BE2C (cell line): Measurements from ENCODE around the gene CFAP299.

Source experiments
- DNase-seq: peaks from one replicate; pipeline ENCODE4 v3.0.0-alpha.2; 2020
- H3K27me3 ChIP-seq: fragments of 250-450 bp; sonication (Bioruptor Pico); 2 replicates; pipeline ENCODE4 v1.5.1; 2020; ENCODE audit warnings: mild to moderate bottlenecking
- H3K36me3 ChIP-seq: fragments of 250-450 bp; sonication (Bioruptor Pico); 2 replicates; pipeline ENCODE4 v1.5.1; 2020; ENCODE audit warnings: mild to moderate bottlenecking
- H3K4me1 ChIP-seq: fragments of 250-450 bp; sonication (Bioruptor Pico); 2 replicates; pipeline ENCODE4 v1.5.1; 2020
- H3K4me3 ChIP-seq: 2 replicates; pipeline ENCODE4 v1.5.1; 2011; ENCODE audit warnings: low read depth, low read length
- H3K9me3 ChIP-seq: fragments of 250-450 bp; sonication (Bioruptor Pico); 2 replicates; pipeline ENCODE4 v1.5.1; 2020
- CTCF ChIP-seq: IDR thresholded peaks from 2 replicates; pipeline ENCODE4 v1.5.1; 2012; ENCODE audit warnings: mild to moderate bottlenecking, low read depth, low read length

Gene CFAP299

GRCh38 chr4:80610845-80611677 lies 275.5 kb downstream of the CFAP299 start:
- no peaks in the 10 kb centered on the region for H3K36me3 ChIP-seq
- no peaks in the 10 kb centered on the region for H3K4me1 ChIP-seq
- no peaks in the 10 kb centered on the region for H3K9me3 ChIP-seq
- H3K4me3 ChIP-seq: no peak overlapping the region
- no peak for TF ChIP-seq CTCF
- DNase-seq: no peak
- no peaks in the 10 kb centered on the region for H3K27me3 ChIP-seq

- no peak overlapping the region for H3K4me3 ChIP-seq
- no peaks in the 10 kb centered on the region for H3K27me3 ChIP-seq
- no peaks in the 10 kb centered on the region for H3K9me3 ChIP-seq
- TF ChIP-seq CTCF: no peak
- H3K4me1 ChIP-seq: no peaks in the 10 kb centered on the region
- no peaks in the 10 kb centered on the region for H3K36me3 ChIP-seq
- no peak for DNase-seq
These were observed 276.1 kb downstream of the CFAP299 start for GRCh38 chr4:80611678-80611979.

GRCh38 chr4:80613470-80613869 lies 277.9 kb downstream of the CFAP299 start:
- Histone ChIP-seq H3K4me3 (no peak overlapping the region), H3K9me3 (no peaks in the 10 kb centered on the region), H3K27me3 (no peaks in the 10 kb centered on the region), H3K36me3 (no peaks in the 10 kb centered on the region), H3K4me1 (no peaks in the 10 kb centered on the region)
- TF ChIP-seq CTCF: no peak
- DNase-seq: no peak

- no peak for TF ChIP-seq CTCF
- no peaks in the 10 kb centered on the region for H3K9me3 ChIP-seq
These were observed 278.8 kb downstream of the CFAP299 start for GRCh38 chr4:80614319-80614718.

GRCh38 chr4:80615099-80615498 lies 279.6 kb downstream of the CFAP299 start:
- Histone ChIP-seq H3K4me1 (no peaks in the 10 kb centered on the region), H3K4me3 (no peak overlapping the region)

More at GRCh38 chr4:80614319-80614718, 278.8 kb downstream of the CFAP299 start:
- Histone ChIP-seq H3K36me3 (no peaks in the 10 kb centered on the region), H3K4me1 (no peaks in the 10 kb centered on the region), H3K27me3 (no peaks in the 10 kb centered on the region), H3K4me3 (no peak overlapping the region)
- DNase-seq: no peak

More at GRCh38 chr4:80615099-80615498, 279.6 kb downstream of the CFAP299 start:
- Histone ChIP-seq H3K27me3 (no peaks in the 10 kb centered on the region), H3K36me3 (no peaks in the 10 kb centered on the region), H3K9me3 (no peaks in the 10 kb centered on the region)
- DNase-seq: no peak
- TF ChIP-seq CTCF: no peak
